BLaER1 (cell line): ENCODE measurements around the gene GPC6.
"Not testable (repeated sequence)": the region's sequence is repeated elsewhere in the genome, so short reads cannot be mapped to it uniquely, and the experiment has no call there.

Experiments
- H3K27ac ChIP-seq: shearing (Covaris generic); formaldehyde crosslinking; 2 replicates; pipeline ENCODE4 v1.8.1; 2022
- H3K27me3 ChIP-seq: shearing (Covaris generic); formaldehyde crosslinking; 2 replicates; pipeline ENCODE4 v1.8.1; 2022
- H3K36me3 ChIP-seq: shearing (Covaris generic); formaldehyde crosslinking; 2 replicates; pipeline ENCODE4 v1.8.1; 2022
- H3K4me1 ChIP-seq: shearing (Covaris generic); formaldehyde crosslinking; 2 replicates; pipeline ENCODE4 v1.8.1; 2022
- H3K4me2 ChIP-seq: shearing (Covaris generic); formaldehyde crosslinking; 2 replicates; pipeline ENCODE4 v1.8.1; 2022
- H3K4me3 ChIP-seq: shearing (Covaris generic); formaldehyde crosslinking; 2 replicates; pipeline ENCODE4 v1.8.1; 2022
- H3K9ac ChIP-seq: shearing (Covaris generic); formaldehyde crosslinking; 2 replicates; pipeline ENCODE4 v1.8.1; 2022
- H3K9me3 ChIP-seq: shearing (Covaris generic); formaldehyde crosslinking; 2 replicates; pipeline ENCODE4 v1.8.1; 2022
- H4K20me1 ChIP-seq: shearing (Covaris generic); formaldehyde crosslinking; 2 replicates; pipeline ENCODE4 v1.8.1; 2022
- Cebpa-rat ChIP-seq: shearing (Covaris generic); IDR thresholded peaks from 2 replicates; pipeline ENCODE4 v1.8.1; 2022

GPC6 gene

DNA sequence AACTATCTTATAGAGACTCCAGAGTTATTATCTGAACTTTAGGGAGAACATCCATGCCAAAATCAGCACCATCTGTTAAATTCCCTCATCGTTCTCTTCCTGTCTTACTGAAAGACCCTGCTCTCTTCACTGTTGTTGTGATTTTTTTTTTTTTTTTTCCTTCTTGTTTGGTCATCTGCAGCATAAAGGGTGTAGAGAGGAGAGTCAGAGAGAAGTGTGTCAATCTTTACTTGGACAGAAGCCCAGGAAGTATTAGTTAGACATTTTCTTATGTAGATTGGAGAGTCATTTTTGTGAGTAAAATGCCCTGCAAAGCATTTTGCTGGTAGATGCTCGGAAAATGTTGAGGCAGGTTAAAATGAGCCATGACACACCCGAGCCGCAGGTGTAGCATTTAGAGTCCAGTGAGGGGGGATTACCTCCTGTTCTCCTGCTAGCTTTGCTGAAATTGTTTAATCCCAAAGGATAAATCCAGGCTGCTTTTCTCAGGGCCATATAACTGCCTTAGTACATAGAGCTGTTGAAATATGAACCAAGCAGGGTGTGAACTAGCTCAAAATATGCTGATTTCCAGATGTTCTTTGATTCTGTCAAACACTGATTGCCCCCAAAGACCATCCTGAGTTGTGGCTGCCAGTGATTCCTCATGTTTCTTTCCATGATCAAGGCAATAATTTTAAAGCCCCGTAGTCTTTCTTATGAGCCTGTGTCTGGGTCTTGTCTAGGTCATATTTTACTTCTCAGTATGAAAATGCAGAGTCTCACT, 1109.3 kb downstream of the GPC6 start:
- Histone ChIP-seq H3K27me3 (no peaks in the 10 kb centered on the region), H3K9ac (no peak overlapping the region), H3K9me3 (no peaks in the 10 kb centered on the region), H3K4me2 (no peak overlapping the region), H3K27ac (no peak overlapping the region), H3K4me1 (peaks cover 5% of the 10 kb centered on the region), H3K36me3 (no peaks in the 10 kb centered on the region), H4K20me1 (no peaks in the 10 kb centered on the region), H3K4me3 (no peak overlapping the region)
- no peak for TF ChIP-seq Cebpa-rat

DNA sequence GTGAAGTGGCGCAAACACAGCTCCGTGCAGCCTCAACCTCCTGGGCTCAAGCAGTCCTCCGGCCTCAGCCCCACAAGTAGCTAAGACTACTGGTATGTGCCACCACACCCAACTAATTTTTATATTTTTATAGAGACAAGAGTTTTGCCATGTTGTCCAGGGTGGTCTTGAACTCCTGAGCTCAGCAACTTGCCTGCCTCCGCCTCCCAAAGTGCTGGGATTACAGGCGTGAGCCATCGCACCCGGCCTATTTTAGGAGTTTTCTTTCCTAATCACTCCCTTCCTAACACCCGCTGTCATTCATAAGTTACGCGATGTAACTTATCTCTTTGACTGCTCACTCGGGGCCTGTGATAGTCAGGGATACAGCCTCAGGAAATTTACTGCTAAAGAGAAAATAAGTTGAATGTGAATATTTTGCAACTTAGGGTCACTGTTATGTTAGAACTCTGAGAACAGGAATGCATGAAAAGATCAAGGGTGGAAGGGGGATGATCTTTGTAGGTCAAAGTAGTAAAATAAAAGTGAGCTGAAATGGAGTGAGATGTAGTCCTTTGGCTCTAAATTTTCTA, 1112.6 kb downstream of the GPC6 start:
- Histone ChIP-seq H3K36me3 (no peaks in the 10 kb centered on the region), H3K27me3 (no peaks in the 10 kb centered on the region), H3K27ac (no peak overlapping the region), H3K4me3 (no peak overlapping the region), H4K20me1 (no peaks in the 10 kb centered on the region), H3K4me2 (no peak overlapping the region), H3K9me3 (no peaks in the 10 kb centered on the region), H3K9ac (no peak overlapping the region), H3K4me1 (peaks cover 2% of the 10 kb centered on the region)
- TF ChIP-seq Cebpa-rat: no peak

DNA sequence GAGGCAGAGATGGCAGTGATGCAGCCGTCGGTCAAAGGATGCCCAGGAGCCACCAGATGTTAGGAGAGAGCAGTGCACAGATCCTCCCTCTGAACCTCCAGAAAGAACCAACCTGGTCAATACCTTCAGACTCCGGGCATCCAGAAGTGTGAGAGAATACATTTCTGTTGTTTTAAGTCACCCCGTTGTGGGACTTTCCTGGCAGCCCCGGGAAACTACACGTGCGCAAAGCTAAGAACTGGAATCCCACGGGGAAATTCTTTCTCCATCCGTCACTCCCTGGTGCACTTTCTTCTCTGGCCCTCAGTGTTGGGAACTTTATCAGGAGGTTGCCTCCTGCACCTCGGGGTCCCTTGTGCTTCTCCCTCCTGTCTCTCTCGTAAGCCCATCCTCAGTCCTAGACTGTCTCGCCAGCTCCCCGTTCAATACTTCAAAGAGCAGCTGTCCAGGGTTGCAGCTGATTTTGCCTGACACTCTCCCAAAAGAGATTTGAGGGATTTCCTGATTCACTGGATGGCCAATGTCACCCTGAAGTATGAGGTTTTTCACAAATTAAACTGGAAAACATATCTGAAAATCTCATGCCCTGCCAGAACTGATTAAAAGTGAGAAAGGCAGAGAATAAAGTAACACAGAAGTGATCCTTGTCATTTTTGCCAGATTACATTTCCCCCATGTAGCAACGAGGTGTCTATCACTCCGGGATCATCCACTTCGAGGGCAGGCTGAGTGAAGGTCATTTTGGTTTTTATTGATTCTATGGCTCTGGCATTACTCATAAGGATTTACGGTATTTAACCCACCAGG, 1116.0 kb downstream of the GPC6 start:
- no peaks in the 10 kb centered on the region for H3K36me3 ChIP-seq
- no peak overlapping the region for H3K27ac ChIP-seq
- no peaks in the 10 kb centered on the region for H4K20me1 ChIP-seq
- no peak overlapping the region for H3K4me3 ChIP-seq
- no peak overlapping the region for H3K4me2 ChIP-seq
- no peak for TF ChIP-seq Cebpa-rat
- peaks cover 15% of the 10 kb centered on the region for H3K4me1 ChIP-seq
- H3K27me3 ChIP-seq: no peaks in the 10 kb centered on the region
- no peaks in the 10 kb centered on the region for H3K9me3 ChIP-seq
- H3K9ac ChIP-seq: no peak overlapping the region

DNA sequence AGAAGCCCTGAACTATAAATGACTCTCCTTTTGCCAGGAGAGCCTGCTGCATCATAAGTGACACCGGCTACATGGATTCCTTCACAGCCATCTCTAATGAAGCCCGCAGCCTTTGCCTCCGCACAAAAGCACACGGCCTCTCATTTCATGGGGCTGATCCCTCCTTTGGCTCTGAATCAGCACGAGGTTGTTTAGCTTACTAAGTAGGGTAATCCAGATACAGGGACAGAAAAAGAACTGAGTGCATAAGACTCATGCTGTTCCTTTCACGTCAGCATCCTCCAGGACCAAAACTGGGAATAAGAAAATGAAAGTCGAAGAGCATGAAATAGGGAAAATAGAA, 1116.6 kb downstream of the GPC6 start:
- no peak overlapping the region for H3K4me3 ChIP-seq
- no peaks in the 10 kb centered on the region for H4K20me1 ChIP-seq

DNA sequence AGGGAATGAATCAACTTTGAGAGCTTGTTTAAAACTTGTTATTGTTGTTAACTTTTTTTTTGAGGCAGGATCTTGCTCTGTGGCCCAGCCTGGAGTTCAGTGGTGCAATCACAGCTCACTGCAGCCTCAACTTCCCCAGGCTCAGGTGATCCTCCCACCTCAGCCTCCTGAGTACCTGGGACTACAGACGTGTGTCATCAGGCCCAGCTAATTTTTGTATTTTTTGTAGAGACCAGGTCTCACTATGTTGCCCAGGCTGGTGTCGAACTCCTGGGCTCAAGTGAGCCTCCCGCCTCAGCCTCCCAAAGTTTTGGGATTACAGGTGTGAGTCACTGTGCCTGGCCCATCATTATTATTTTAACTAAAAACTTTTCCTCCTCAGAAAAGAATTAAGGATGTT, 1117.1 kb downstream of the GPC6 start:
- H3K4me3 ChIP-seq, H3K4me2 ChIP-seq, H3K36me3 ChIP-seq, H4K20me1 ChIP-seq, H3K9me3 ChIP-seq, H3K27ac ChIP-seq, H3K9ac ChIP-seq, H3K27me3 ChIP-seq: not testable (repeated sequence)
- H3K4me1 ChIP-seq: peaks cover 15% of the 10 kb centered on the region

More for the DNA sequence above, 1116.6 kb downstream of the GPC6 start:
- Histone ChIP-seq H3K27ac (no peak overlapping the region), H3K4me1 (peaks cover 15% of the 10 kb centered on the region), H3K27me3 (no peaks in the 10 kb centered on the region), H3K4me2 (no peak overlapping the region), H3K36me3 (no peaks in the 10 kb centered on the region), H3K9me3 (no peaks in the 10 kb centered on the region), H3K9ac (no peak overlapping the region)
- TF ChIP-seq Cebpa-rat: no peak

DNA sequence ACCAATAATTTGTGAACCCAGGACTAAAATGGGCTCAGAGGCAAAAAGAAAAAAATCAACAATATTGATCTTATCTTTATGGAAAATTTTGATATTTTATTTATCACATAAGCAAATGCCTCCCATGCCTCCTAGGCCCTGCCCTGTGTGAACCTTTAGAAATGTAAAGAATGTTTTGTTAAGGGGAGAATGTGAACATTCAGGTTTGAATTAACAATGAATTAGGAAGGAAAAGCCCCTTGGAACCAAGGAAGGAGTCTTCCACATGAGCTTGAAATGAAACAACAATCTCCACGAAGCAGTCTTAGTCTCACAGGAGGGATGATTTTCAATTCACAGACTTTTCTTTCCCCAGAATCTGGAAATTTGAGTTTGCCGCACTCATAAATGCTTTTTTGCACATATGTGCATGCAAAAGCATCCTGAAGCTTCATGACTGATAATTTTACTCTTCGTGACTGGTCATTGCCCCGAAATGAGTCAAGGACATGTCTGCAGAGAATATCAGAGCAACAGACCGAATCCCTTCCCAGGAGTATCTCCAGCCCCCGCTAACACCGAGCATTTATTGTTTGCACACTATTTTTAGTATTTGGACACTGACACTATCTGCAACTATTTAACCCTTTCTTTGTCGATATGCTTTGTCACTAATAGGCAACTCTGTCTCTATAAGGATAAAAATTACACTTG, 1117.7 kb downstream of the GPC6 start:
- Histone ChIP-seq H3K27ac (no peak overlapping the region), H3K4me3 (no peak overlapping the region), H3K27me3 (no peaks in the 10 kb centered on the region), H4K20me1 (no peaks in the 10 kb centered on the region), H3K4me2 (peak overlapping the region; percentile 64), H3K9ac (no peak overlapping the region), H3K4me1 (peaks cover 15% of the 10 kb centered on the region), H3K36me3 (no peaks in the 10 kb centered on the region), H3K9me3 (no peaks in the 10 kb centered on the region)
- no peak for TF ChIP-seq Cebpa-rat

DNA sequence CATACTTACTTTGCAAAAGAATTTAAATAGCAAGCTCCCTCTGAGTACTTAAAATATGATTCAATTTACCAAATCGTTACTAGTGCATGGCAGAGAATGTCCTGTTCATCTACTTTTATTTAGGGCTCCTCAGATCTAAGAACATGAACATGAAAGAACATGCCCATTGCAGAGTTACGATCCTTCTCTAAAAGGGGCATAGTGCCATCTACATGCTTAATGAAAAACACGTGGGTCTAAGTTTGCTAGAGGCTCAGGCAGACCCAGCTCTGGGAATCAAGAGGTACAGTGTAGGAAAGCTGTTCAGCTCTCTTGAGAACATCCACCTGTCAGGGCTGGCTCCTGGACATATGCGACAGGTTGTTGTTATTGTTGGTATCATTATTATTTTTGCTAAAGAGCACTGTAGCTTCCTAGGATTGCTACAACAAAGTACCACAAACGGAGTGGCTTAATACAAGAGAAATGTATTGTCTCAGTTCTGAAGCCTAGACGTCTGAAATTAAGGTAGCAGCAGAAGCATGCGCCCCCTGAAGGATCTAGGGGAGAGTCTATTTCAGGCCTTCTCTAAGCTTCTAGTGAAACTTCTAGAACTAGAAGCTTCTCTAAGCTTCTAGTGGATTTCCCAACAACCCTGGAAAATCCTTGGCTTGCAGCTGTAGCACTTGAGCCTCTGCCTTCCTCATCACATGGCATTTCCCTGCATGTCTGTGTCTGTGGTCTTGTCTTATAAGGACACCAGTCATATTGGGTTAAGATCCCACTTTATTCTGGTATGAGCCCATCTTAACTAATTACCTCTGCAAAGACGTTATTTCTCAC, 1119.0 kb downstream of the GPC6 start:
- H3K4me1 ChIP-seq: peaks cover 15% of the 10 kb centered on the region
- no peak for TF ChIP-seq Cebpa-rat
- no peaks in the 10 kb centered on the region for H3K27me3 ChIP-seq
- peak overlapping the region; percentile 64 for H3K4me2 ChIP-seq
- no peaks in the 10 kb centered on the region for H3K36me3 ChIP-seq
- H3K9ac ChIP-seq: no peak overlapping the region
- H4K20me1 ChIP-seq: no peaks in the 10 kb centered on the region
- H3K27ac ChIP-seq: no peak overlapping the region
- no peaks in the 10 kb centered on the region for H3K9me3 ChIP-seq
- no peak overlapping the region for H3K4me3 ChIP-seq

DNA sequence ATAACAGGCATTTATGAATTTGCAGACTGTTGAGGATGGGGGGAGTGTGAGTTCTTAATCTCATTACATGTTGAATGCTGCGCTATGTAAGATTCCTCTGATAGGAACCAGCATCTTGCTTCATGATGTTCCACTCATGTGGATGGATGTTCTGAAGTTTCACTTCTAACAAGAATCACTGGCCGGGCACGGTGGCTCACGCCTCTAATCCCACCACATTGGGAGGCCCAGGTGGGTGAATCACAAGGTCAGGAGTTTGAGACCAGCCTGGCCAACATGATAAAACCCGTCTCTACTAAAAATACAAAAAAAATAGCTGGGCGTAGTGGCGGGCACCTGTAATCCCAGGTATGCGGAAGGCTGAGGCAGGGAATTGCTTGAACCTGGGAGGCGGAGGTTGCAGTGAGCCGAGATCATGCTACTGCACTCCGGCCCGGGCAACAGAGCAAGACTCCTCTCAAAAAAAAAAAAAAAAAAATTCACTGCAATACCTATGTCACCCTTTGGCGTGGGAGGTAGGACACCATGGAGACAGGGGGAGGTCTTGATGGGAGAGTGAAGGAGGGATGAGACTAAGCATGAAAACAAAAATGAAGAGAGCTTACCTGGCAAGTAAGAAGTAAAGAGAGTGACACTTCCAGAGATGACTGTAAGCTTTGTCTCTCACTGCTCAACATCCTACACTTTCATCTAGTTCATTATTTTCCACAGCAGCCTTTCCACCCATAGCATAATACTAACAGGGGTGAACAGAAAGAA, 1119.8 kb downstream of the GPC6 start:
- H3K4me2 ChIP-seq: no peak overlapping the region
- no peaks in the 10 kb centered on the region for H4K20me1 ChIP-seq
- no peaks in the 10 kb centered on the region for H3K27me3 ChIP-seq
- H3K27ac ChIP-seq: no peak overlapping the region
- no peak overlapping the region for H3K4me3 ChIP-seq
- no peaks in the 10 kb centered on the region for H3K9me3 ChIP-seq
- H3K4me1 ChIP-seq: peaks cover 15% of the 10 kb centered on the region
- no peaks in the 10 kb centered on the region for H3K36me3 ChIP-seq
- H3K9ac ChIP-seq: no peak overlapping the region
- TF ChIP-seq Cebpa-rat: no peak
